Panc1 (cell line): ENCODE data around the gene AOC2. TPM values are rescaled to one million over a fixed set of nuclear protein-coding genes. Genes with fewer than 3 reads are reported as not detected.

Source experiments
- ATAC-seq: fragments of 200-7000 bp; cut with Tn5 transposase; 2 replicates; pipeline ENCODE4 v1.9.1; 2020; ENCODE audit warnings: mild to moderate bottlenecking, moderate library complexity
- BruUV-seq: library from RNA; stranded (reverse); fragments of 400-500 nt; replicated peaks from 2 replicates; lab custom pipeline; 2021; lab: Mats Ljungman, UMichigan
- CTCF ChIA-PET: fragments of 300-600 bp; sonication (Branson Sonifier 250); formaldehyde crosslinking; loops from one replicate; lab custom pipeline; 2022; ENCODE audit warnings: antibody characterized with exemption; lab: Charles Lee
- POLR2A ChIA-PET: fragments of 300-600 bp; sonication (Branson Sonifier 250); formaldehyde crosslinking; loops from one replicate; lab custom pipeline; 2022; ENCODE audit warnings: antibody characterized with exemption; lab: Charles Lee
- DNase-seq: peaks from one replicate; pipeline ENCODE4 v3.0.0-alpha.2; 2010; ENCODE audit warnings: low read depth, low spot score
- H3K27ac ChIP-seq: 2 replicates; pipeline ENCODE4 v1.5.1; 2011; ENCODE audit warnings: mild to moderate bottlenecking, low read length, inconsistent platforms
- H3K27me3 ChIP-seq: fragments of 200-500 bp; sonication (Bioruptor generic); 2 replicates; pipeline ENCODE4 v1.6.0; 2014; ENCODE audit warnings: low read length, inconsistent platforms; ENCODE audit not compliant: control insufficient read depth, insufficient read depth
- H3K36me3 ChIP-seq: fragments of 200-500 bp; sonication (Bioruptor generic); 2 replicates; pipeline ENCODE4 v1.5.1; 2014; ENCODE audit warnings: inconsistent platforms, mild to moderate bottlenecking, low read length, moderate library complexity; ENCODE audit not compliant: control insufficient read depth, insufficient read depth
- H3K4me1 ChIP-seq: 2 replicates; pipeline ENCODE4 v1.5.1; 2011; ENCODE audit warnings: inconsistent platforms, mild to moderate bottlenecking, low read length, moderate library complexity; ENCODE audit not compliant: control insufficient read depth, insufficient read depth
- H3K4me3 ChIP-seq, 2 experiments: 2 replicates each; pipeline ENCODE4 v1.5.1; 2011 to 2012; ENCODE audit warnings: low read depth in 2 of 2, low read length in 2 of 2, mild to moderate bottlenecking in 2 of 2, inconsistent platforms in 1 of 2, moderate library complexity in 1 of 2
- H3K9me3 ChIP-seq: fragments of 200-500 bp; sonication (Bioruptor generic); 2 replicates; pipeline ENCODE4 v1.5.1; 2014; ENCODE audit warnings: low read depth, mild to moderate bottlenecking, inconsistent platforms, low read length, moderate library complexity; ENCODE audit not compliant: control insufficient read depth, insufficient read depth
- POLR2AphosphoS5 ChIP-seq: IDR thresholded peaks from 2 replicates; pipeline ENCODE4 v1.6.1; 2012; ENCODE audit warnings: mild to moderate bottlenecking, low read depth, low read length, moderate library complexity
- TCF7L2 ChIP-seq: IDR thresholded peaks from 2 replicates; pipeline ENCODE4 v1.6.1; 2011; ENCODE audit warnings: mild to moderate bottlenecking, low read depth, low read length, inconsistent platforms
- in situ Hi-C: cut with HindIII; loops from 2 replicates; pipeline ENCODE4 v1.10.0; 2016; ENCODE audit warnings: low sequenced_read_pairs, low pct_unique_long_range_greater_than_20kb
- intact Hi-C: fragments of 100-400 bp; cut with micrococcal nuclease; formaldehyde crosslinking; loops from one replicate; pipeline ENCODE4 v1.10.0; 2022; ENCODE audit not compliant: unreplicated experiment
- total RNA-seq: library from RNA; stranded (reverse); gene quantifications from one replicate; pipeline ENCODE4 v1.2.1, GENCODE V29; 2021; ENCODE audit not compliant: unreplicated experiment
- TF ChIP-seq, protein P1 (sequence below): fragments of 450-650 bp; IDR thresholded peaks from 2 replicates; pipeline ENCODE4 v1.5.1; 2017; ENCODE audit warnings: mild to moderate bottlenecking
- TF ChIP-seq, protein P2 (sequence below), 2 experiments: IDR thresholded peaks; 2 replicates each; pipeline ENCODE4 v1.6.1; 2011 to 2012; ENCODE audit warnings: low read depth in 2 of 2, control low read depth in 1 of 2, low read length in 1 of 2, mild to moderate bottlenecking in 1 of 2, moderate library complexity in 1 of 2; ENCODE audit not compliant: insufficient read depth in 1 of 2

AOC2 gene
- total RNA-seq, 1 experiment from 2014 or later, result 0.85 TPM

DNA sequence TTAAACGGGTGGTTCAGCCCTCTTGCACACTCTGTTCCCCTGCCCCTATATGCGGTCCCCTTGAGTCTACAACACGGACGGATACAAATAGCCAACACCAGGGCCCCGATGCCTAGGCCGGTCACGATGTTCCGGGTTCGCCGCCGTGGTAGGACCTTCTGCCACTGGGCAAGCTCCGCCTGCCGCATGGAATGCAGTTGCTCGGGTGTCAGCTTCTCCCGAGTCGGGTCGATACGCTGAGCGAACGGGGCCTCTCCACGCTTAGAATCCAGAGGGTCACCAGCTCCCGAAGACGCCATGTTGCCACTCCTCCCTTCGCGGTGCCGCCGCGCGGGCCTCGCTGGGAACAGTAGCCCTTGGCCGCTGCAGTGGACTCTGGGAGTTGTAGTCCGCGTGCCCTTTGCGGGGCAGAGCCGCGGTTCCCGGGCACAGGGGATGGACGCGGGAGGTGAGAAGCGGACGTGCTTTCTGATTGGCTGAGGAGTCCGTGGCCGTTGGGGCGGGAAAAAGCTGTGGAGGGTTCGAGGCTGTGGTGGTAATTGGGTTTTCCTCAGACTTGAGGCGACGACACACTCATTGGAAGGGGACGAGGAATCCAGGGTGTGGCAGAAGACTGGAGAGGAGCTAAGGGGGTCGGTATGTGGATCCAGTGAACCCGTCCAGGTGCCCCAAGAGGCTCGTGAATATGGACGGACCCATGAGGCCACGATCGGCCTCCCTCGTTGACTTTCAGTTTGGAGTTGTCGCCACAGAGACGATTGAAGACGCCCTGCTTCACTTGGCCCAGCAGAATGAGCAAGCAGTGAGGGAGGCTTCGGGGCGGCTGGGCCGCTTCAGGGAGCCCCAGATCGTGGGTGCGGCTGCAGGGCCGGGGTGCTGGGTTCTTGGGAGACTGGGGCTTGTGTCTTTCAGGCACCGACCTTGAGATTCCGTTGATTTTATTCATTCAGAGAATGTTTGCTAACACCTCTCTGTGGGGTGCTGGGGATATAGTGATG, 45.7 kb upstream of the AOC2 start, which contains the start of the genes CNTD1 and COA3:
Gene CNTD1 (plus strand): TSS at position 479 of the 998 bp plus-strand sequence. CDS start 207 bp downstream, at position 686.
Gene COA3 (minus strand): TSS at position 322 of the 998 bp plus-strand sequence. CDS start 23 bp downstream, at position 299.
- in situ Hi-C loops, result no loop called here
- Histone ChIP-seq H3K27me3 (no peaks in the 10 kb centered on the region), H3K9me3 (no peaks in the 10 kb centered on the region), H3K4me3 (peak within 1 kb of the TSS; percentile 90 to 92), H3K27ac (peak within 1 kb of the TSS; percentile 86), H3K4me1 (peaks cover 13% of the 10 kb centered on the region), H3K36me3 (no peaks in the 10 kb centered on the region)
- no TSS peak for BruUV-seq
- TF ChIP-seq, protein P1, sequence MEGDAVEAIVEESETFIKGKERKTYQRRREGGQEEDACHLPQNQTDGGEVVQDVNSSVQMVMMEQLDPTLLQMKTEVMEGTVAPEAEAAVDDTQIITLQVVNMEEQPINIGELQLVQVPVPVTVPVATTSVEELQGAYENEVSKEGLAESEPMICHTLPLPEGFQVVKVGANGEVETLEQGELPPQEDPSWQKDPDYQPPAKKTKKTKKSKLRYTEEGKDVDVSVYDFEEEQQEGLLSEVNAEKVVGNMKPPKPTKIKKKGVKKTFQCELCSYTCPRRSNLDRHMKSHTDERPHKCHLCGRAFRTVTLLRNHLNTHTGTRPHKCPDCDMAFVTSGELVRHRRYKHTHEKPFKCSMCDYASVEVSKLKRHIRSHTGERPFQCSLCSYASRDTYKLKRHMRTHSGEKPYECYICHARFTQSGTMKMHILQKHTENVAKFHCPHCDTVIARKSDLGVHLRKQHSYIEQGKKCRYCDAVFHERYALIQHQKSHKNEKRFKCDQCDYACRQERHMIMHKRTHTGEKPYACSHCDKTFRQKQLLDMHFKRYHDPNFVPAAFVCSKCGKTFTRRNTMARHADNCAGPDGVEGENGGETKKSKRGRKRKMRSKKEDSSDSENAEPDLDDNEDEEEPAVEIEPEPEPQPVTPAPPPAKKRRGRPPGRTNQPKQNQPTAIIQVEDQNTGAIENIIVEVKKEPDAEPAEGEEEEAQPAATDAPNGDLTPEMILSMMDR, result no peak
- TF ChIP-seq POLR2AphosphoS5, result peak; percentile 64; the same call in 1 of the 2 replicates
- POLR2A ChIA-PET, result no interaction called here
- intact Hi-C loops, result no loop called here
- ATAC-seq, result peak; percentile 98
- CTCF ChIA-PET, result no interaction called here
- DNase-seq, result peak; percentile 20

GRCh38 chr17:42803074-42803883, 41.1 kb upstream of the AOC2 start:
- peak; percentile 97 for TF ChIP-seq TCF7L2
- TF ChIP-seq POLR2AphosphoS5, result peak; percentile 54
- TF ChIP-seq, protein P2, sequence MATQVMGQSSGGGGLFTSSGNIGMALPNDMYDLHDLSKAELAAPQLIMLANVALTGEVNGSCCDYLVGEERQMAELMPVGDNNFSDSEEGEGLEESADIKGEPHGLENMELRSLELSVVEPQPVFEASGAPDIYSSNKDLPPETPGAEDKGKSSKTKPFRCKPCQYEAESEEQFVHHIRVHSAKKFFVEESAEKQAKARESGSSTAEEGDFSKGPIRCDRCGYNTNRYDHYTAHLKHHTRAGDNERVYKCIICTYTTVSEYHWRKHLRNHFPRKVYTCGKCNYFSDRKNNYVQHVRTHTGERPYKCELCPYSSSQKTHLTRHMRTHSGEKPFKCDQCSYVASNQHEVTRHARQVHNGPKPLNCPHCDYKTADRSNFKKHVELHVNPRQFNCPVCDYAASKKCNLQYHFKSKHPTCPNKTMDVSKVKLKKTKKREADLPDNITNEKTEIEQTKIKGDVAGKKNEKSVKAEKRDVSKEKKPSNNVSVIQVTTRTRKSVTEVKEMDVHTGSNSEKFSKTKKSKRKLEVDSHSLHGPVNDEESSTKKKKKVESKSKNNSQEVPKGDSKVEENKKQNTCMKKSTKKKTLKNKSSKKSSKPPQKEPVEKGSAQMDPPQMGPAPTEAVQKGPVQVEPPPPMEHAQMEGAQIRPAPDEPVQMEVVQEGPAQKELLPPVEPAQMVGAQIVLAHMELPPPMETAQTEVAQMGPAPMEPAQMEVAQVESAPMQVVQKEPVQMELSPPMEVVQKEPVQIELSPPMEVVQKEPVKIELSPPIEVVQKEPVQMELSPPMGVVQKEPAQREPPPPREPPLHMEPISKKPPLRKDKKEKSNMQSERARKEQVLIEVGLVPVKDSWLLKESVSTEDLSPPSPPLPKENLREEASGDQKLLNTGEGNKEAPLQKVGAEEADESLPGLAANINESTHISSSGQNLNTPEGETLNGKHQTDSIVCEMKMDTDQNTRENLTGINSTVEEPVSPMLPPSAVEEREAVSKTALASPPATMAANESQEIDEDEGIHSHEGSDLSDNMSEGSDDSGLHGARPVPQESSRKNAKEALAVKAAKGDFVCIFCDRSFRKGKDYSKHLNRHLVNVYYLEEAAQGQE (IDR thresholded peaks at IDR 0.05; ENCODE audit: insufficient read depth in 1 of 2, low read depth in 2 of 2, low read length in 1 of 2), result no peak
- Histone ChIP-seq H3K4me1 (peaks cover 10% of the 10 kb centered on the region), H3K9me3 (no peaks in the 10 kb centered on the region), H3K36me3 (no peaks in the 10 kb centered on the region), H3K27me3 (no peaks in the 10 kb centered on the region), H3K4me3 (no peak overlapping the region), H3K27ac (peak overlapping the region; percentile 61)
- ATAC-seq, result peak; percentile 63
- intact Hi-C loops (no loop called here), in situ Hi-C loops (no loop called here)
- BruUV-seq, result no TSS peak
- ChIA-PET POLR2A (no interaction called here), CTCF (no interaction called here)
- no peak for DNase-seq
